Tibial nerve (tissue), 3 donors: ENCODE data around the gene CD180.

Experiments used
- CTCF ChIP-seq, 5 experiments: fragments of 200-600 bp in 3 of 5; fragments of 450-650 bp in 2 of 5; sonication (generic) in 3 of 5; IDR thresholded peaks; one replicate each; pipeline ENCODE4 v1.5.1; 2016 to 2019; ENCODE audit warnings: antibody characterized with exemption in 5 of 5, mild to moderate bottlenecking in 3 of 5, moderate library complexity in 2 of 5
- POLR2A ChIP-seq, 2 donors: fragments of 450-650 bp; IDR thresholded peaks; one replicate each; pipeline ENCODE4 v1.6.1; 2017; ENCODE audit warnings: antibody characterized with exemption in 2 of 2, mild to moderate bottlenecking in 2 of 2, moderate library complexity in 2 of 2

DNA sequence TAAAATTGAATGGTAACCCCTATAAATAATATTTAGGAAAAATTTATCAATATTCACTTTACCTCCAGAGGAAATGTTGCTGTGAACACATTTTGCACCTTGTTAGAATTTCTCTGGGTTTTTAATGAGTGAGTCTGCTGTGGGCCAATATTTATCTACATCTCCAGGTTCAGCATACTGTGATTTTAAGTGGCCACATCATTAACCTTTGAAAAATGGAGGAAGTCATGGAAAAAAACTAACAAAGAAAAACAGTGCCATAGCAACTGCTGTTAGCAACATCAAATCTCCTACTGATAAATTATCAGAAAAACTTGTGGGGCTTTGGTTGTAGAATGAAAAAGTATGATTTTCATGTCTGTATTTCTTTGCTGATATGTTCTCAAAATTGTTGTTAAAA is 55.0 kb downstream of the CD180 start:
- TF ChIP-seq CTCF (IDR thresholded peaks at IDR 0.05) = no peak
- TF ChIP-seq POLR2A (IDR thresholded peaks at IDR 0.05) = no peak
